HG02798 (cell line): ENCODE results near the gene KMT5C.

Experiments used
- ATAC-seq: cut with Tn5 transposase; IDR thresholded peaks from one replicate; pipeline ENCODE4 v1.9.1; 2021; ENCODE audit warnings: mild to moderate bottlenecking; ENCODE audit not compliant: unreplicated experiment, poor library complexity

The KMT5C gene

GRCh38 chr19:55345818-55346724 lies 6.4 kb downstream of the KMT5C start:
- ATAC-seq = no peak

- no peak for ATAC-seq
These were observed 7.2 kb downstream of the KMT5C start for GRCh38 chr19:55346725-55347441.

DNA sequence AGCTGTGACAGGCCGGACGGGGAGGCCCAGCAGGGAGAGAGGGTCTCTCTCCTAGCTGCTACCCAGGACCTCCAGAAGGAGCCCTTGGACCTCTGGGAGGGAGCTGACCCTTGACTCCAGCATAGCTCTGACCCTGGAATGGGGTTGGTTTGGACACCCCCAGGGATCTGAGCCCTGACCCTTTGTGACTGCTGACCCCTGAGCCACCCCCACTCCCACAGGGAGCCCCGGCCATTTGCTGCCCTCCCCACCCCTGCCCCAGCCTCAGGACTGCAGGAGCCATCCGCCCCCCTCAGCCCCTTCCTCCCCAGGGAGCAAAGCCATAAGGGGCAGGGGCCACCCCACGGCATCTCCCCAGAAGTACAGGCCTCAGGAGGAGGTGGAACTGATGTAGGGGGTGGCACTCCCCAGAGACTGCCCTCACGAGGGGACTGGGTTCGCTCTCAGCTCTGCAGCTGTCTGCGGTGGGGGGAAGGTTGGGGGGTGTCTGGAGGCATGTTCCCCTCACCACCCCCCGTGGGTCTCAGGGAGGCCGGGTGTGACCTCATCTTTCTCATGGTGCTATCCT lies 7.8 kb downstream of the KMT5C start:
- ATAC-seq = no peak

GRCh38 chr19:55348317-55349034 lies 8.8 kb downstream of the KMT5C start:
- ATAC-seq = no peak

DNA sequence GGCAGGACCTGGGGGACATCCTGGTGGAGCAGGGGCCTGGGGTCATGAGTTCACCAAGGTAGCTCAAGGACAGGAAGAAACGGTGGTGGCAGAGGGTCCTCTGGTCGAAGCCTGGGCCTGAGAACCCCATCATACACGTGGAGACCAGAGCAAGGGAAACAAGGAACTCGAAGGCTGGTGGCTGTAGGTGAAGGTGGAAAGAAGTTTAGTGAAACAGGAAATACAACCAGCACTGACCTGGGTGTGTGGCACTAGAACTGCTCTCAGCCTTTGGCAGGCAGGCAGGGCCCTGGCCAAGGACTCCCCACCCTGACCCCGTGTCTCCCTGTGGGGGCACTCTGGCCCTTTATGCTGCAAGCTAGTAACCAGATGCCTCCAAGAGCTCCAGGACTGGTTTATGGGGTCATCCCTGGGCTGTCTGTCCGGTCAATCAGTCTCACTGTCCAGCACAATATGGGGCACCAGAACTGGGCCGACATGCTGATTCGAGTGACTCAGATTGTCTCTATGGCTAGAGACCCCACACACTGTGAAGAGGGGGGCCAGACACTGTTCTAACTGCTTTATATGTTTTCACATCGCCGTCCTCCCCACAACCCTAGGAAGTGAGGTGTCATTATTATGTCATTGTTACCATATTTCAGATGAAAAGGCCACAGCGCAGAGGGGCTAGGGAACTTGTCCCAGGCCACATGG lies 11.1 kb downstream of the KMT5C start:
- ATAC-seq = no peak

DNA sequence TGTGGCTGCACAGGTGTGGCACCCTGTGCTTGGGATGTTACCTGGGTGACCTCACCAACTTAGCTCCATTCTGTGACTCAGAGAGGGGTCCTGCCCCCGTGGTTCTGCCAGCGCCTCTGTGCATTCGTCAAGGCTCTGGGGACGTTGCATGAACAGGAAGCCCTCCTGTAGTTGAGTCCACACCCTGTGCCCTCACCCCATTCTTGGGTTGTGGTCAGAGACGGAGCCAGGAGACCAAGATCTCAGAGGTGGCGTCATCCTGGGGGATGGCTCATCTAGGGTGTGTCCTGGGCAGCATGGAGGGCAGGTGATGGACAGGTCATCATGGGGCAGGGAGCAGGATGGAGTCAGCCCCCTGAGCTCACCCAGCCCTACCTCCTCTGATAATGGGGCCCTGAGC lies 12.4 kb downstream of the KMT5C start:
- no peak for ATAC-seq

DNA sequence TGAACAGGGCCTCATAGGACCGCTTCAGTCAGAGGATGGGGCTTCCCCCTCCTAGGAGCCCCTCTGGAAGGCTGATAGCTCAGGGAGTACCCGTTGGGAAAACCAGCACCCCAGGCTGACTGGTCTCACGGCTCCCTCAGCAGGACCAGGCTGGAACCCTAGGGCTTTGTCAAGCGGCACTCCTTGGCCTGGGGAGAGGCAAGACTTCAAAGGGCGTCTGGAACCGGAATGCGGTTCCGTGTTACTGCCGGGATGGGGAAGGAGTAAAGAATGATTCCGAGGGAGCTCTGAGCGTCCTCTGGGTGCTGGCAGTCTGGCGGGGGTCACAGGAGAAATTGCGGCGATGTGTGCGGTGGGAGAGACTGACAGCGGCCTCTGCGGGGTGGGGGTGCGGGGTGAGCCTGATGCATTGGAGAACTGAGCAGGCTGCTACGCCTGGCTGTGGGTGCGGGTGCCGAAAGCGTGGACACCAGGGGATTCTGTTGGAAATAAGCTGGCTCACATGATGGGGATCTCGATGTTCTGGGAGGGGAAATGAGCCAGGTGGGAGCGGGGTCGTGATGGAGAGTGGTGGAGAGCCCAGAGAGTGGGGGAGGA lies 13.0 kb downstream of the KMT5C start:
- ATAC-seq = no peak

DNA sequence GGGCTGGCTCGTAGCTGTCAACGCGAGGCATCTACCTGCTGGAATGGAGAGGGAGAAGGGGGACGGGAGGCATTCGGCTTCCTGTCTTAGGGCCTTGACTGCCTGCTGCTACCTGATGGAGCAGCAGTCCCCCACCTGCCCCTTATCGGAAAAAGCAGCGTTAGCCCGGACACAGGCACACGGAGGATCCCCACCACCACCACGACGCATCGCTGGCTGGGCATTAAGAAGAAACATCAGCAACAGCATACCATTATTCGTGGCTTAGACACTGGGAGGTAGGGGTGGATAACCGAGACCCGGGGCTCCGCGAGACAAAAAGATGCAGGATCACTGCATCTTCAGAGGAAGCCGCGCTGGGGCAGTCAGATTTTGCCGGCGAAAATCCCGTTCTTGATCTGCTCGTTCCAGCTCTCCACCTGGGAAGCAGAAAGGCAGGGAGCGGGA lies 13.7 kb downstream of the KMT5C start:
- no peak for ATAC-seq

GRCh38 chr19:55353803-55354697 lies 14.4 kb downstream of the KMT5C start:
- ATAC-seq = no peak

GRCh38 chr19:55354698-55355212 lies 15.1 kb downstream of the KMT5C start, which contains the start of gene COX6B2:
TSS of gene COX6B2 (minus strand) at chr19:55354719. CDS start at chr19:55354521, 198 bp downstream.
- no peak for ATAC-seq

DNA sequence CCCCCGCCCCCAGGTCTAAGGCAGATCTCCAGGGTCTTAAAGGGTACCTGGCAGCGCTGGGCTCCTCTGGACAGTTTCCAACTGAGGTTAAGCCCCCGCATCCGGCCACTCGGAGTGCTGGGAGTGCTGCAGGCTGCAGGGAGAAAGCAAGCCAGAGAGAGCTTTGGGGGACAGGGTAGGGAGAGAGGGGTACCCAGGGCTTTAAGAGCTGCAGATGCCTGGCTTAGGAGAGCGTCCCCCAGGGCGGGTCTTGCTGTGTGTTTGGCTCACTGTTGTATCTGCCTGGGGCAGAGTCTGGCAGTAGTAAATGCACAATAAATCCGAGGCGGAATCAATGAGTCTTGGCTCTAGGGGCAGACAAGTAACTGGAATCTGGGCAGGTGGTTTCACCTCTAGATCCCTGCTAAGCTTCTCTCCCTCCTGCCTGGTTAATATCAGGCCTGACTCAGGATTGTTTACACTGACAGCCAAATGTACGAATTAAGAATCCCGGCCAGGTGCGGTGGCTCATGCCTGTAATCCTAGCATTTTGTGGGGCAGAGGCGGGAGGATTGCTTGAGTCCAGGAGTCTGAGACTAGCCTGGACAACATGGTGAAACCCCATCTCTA lies 15.6 kb downstream of the KMT5C start:
- ATAC-seq = no peak

GRCh38 chr19:55358493-55358892 lies 18.8 kb downstream of the KMT5C start:
- ATAC-seq = no peak

- no peak for ATAC-seq
These were observed 19.6 kb downstream of the KMT5C start for GRCh38 chr19:55358943-55359908.

DNA sequence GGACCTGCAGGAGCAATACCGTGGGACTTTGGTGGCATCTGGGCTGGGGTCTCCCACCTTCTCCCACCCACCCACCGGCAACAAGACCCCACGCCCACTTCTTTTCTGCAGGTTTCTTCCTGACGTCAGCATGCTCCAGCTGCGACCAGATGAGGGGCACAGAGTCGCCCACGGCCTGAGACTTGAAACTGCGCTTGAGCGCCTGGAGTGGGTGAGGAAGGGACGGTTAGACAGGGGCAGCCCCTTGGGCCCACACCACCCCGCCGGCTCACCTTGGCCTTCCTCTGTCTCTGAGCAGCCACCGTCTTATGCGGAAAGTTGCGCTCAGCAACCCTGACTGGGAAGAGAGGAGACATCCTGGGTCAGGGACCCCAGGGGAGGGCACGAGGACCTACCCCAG lies 21.2 kb downstream of the KMT5C start:
- no peak for ATAC-seq

DNA sequence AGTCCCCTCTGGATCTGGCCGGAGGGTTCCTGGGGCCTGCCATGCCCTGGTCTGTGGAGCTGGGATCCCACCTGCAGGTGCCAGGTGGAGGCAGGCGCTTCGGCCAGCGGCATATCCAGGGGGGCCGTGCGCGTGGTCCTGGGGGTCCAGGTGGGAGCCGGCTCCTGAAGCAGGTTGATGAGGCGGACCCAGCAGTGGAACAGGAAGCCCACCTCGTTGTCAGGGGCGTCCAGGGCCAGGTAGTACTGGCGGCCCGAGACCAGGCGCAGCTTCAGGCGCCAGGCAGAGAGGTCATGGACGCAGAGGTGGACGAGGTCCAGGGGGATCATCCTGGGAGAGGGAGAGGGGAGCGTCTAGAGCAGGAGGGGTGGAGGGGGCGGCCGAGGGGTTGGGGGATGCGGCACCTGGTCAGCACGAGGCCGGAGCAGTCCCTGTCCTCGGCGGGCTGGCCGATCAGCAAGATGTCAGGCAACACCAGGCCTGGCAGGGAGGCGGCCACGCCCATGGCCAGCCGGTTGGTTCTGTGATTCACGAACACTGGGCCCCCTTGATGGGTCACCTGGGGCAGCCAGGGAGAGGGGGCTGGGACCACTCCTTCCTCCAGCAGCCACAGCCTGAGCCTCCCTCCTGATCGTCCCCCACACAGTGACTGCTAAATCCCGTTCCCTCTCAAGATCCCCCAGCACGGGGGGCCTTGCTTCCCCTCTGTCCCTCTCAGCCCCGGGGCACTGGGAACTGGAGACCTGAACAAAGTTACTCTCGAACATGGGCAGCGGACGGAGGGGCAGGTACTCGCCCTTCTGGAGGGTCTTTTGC lies 22.7 kb downstream of the KMT5C start:
- no peak for ATAC-seq
